T-helper 1 cell treated with Interleukin-12 subunit alpha and Interleukin-12 subunit beta and Interleukin-4 antibody, amounts not matched to agents 30 μg/mL and 1 μg/mL, for 36 hours (primary cell): ENCODE data around the gene SRCAP.
"Not testable (repeated sequence)": the region's sequence is repeated elsewhere in the genome, so short reads cannot be mapped to it uniquely, and the experiment has no call there.

ENCODE experiments used
- H3K27ac Mint-ChIP-seq: one replicate; pipeline ENCODE4 v1.8.0; 2021; ENCODE audit warnings: mild to moderate bottlenecking, mixed read lengths
- H3K27me3 Mint-ChIP-seq: one replicate; pipeline ENCODE4 v1.8.0; 2021; ENCODE audit warnings: low read depth, mixed read lengths
- H3K36me3 Mint-ChIP-seq: one replicate; pipeline ENCODE4 v1.8.0; 2021; ENCODE audit warnings: low read depth, mixed read lengths
- H3K4me1 Mint-ChIP-seq: one replicate; pipeline ENCODE4 v1.8.0; 2021; ENCODE audit warnings: low read depth, mixed read lengths
- H3K4me3 Mint-ChIP-seq: one replicate; pipeline ENCODE4 v1.8.0; 2021; ENCODE audit warnings: mild to moderate bottlenecking, moderate library complexity, mixed read lengths
- H3K9me3 Mint-ChIP-seq: one replicate; pipeline ENCODE4 v1.8.0; 2021; ENCODE audit warnings: mixed read lengths

The SRCAP gene

DNA sequence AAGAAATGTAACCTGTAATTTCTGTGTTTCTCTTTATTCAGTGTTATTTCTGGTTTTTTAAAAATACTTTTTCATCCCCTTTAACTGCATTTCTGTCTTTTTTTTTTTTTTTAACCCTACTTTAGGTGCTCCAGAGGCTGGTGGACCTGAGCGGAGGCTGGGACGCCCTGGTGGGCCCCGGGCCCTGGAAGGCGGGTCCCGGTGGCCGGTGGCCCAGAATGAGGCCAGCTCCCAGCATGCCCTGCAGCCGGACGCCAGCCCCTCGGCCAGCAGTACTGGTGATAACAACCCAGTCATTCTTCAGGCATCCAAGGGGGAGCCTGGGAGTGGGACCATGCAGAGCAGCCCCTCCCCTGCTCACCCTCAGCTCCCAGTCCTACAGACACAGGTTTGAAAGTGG, 1.5 kb downstream of the SRCAP start:
- Mint-ChIP-seq H3K27me3 (no peaks in the 10 kb centered on the region), H3K36me3 (peaks cover 29% of the 10 kb centered on the region), H3K4me1 (peaks cover 22% of the 10 kb centered on the region), H3K27ac (no peak overlapping the region), H3K4me3 (no peak overlapping the region), H3K9me3 (no peaks in the 10 kb centered on the region)

DNA sequence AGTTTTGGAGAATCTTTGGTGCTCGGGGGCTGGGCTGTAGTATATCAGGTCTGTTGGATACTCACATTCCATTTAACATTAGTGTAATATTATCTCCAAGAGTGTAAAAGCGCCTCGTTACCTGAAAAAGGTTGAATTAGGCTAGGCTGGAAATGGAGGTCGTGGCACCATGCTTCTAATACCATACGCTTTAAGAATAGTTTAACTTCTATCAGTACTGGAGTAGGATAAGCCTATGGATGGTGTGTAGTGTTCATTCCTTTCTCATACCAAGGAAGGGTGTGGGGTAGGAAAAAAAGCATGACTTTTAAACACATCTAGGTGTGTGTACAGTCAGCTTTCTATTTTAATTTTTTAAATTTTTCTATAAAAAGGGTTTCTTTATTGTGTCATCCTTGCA, 2.0 kb downstream of the SRCAP start:
- Mint-ChIP-seq H3K4me3 (peak overlapping the region; percentile 21), H3K36me3 (peaks cover 29% of the 10 kb centered on the region), H3K27me3 (no peaks in the 10 kb centered on the region), H3K9me3 (no peaks in the 10 kb centered on the region), H3K27ac (peak overlapping the region; percentile 41), H3K4me1 (peaks cover 20% of the 10 kb centered on the region)

DNA sequence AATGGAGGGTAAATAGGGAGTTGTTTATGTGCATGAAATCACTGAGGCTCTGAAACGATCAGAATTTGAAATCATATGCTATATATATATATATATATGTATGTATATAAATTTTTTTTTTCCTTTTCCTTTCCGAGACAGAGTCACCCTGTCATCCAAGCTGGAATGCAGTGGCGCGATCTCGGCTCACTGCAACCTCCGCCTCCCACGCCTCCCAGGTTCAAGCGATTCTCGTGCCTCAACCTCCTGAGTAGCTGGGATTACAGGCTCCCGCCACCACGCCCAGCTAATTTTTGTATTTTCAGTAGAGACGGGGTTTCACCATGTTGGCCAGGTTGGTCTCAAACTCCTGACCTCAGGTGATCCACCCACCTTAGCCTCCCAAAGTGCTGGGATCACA, 4.1 kb downstream of the SRCAP start:
- H3K27ac Mint-ChIP-seq, H3K9me3 Mint-ChIP-seq, H3K4me3 Mint-ChIP-seq, H3K27me3 Mint-ChIP-seq: not testable (repeated sequence)
- peaks cover 44% of the 10 kb centered on the region for H3K36me3 Mint-ChIP-seq
- H3K4me1 Mint-ChIP-seq, result peaks cover 11% of the 10 kb centered on the region

DNA sequence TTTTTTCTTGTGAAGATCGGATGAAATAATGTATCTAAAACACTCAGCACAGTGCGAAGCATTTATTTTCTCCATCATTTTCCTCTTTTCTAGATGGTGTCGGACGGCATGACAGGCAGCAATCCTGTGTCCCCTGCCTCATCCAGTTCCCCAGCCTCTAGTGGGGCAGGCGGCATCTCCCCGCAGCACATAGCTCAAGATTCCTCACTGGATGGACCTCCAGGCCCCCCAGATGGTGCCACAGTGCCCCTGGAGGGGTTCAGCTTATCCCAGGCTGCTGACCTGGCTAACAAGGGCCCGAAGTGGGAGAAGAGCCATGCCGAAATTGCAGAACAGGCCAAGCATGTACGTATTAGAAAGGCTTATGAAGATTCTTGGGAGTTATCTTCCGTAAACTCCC, 5.0 kb downstream of the SRCAP start:
- H3K9me3 Mint-ChIP-seq, result no peaks in the 10 kb centered on the region
- H3K27ac Mint-ChIP-seq, result no peak overlapping the region
- H3K4me3 Mint-ChIP-seq, result no peak overlapping the region
- peaks cover 43% of the 10 kb centered on the region for H3K36me3 Mint-ChIP-seq
- H3K27me3 Mint-ChIP-seq, result no peaks in the 10 kb centered on the region
- peaks cover 11% of the 10 kb centered on the region for H3K4me1 Mint-ChIP-seq

- H3K27ac Mint-ChIP-seq, result no peak overlapping the region
- no peaks in the 10 kb centered on the region for H3K9me3 Mint-ChIP-seq
- no peaks in the 10 kb centered on the region for H3K27me3 Mint-ChIP-seq
- H3K4me3 Mint-ChIP-seq, result no peak overlapping the region
- H3K4me1 Mint-ChIP-seq, result peaks cover 3% of the 10 kb centered on the region
- H3K36me3 Mint-ChIP-seq, result peaks cover 46% of the 10 kb centered on the region
Measured at GRCh38 chr16:30706046-30706445, 7.1 kb downstream of the SRCAP start.

DNA sequence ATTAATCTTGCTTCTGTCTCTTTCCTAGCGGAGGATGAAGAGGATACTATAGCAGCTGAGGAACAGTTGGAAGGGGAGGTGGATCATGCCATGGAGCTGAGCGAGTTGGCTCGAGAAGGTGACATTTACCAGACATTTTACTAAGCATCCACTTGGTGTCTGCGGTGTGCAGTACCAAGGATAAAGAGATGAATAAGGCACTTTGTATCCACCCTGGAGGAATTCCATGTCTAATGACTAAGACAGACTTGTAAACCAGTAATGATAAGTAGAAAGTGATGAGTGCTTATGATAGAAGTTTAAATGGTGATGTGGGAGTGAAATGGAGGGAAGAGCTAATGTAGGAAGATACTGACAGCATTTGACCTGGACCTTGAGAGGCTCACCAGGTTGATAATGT, 12.0 kb downstream of the SRCAP start:
- Mint-ChIP-seq H3K27me3 (no peaks in the 10 kb centered on the region), H3K4me3 (no peak overlapping the region), H3K36me3 (peaks cover 67% of the 10 kb centered on the region), H3K4me1 (peaks cover 14% of the 10 kb centered on the region), H3K9me3 (no peaks in the 10 kb centered on the region), H3K27ac (no peak overlapping the region)

- peaks cover 20% of the 10 kb centered on the region for H3K4me1 Mint-ChIP-seq
- no peaks in the 10 kb centered on the region for H3K9me3 Mint-ChIP-seq
- H3K4me3 Mint-ChIP-seq, result no peak overlapping the region
Measured at GRCh38 chr16:30711712-30712111, 12.7 kb downstream of the SRCAP start.

GRCh38 chr16:30715750-30716445, 16.9 kb downstream of the SRCAP start:
- H3K9me3 Mint-ChIP-seq, result no peaks in the 10 kb centered on the region
- H3K27me3 Mint-ChIP-seq, result no peaks in the 10 kb centered on the region
- H3K4me1 Mint-ChIP-seq, result peaks cover 23% of the 10 kb centered on the region
- H3K27ac Mint-ChIP-seq, result peak overlapping the region; percentile 96
- H3K36me3 Mint-ChIP-seq, result peaks cover 68% of the 10 kb centered on the region
- H3K4me3 Mint-ChIP-seq, result peak overlapping the region; percentile 81

More at GRCh38 chr16:30711712-30712111, 12.7 kb downstream of the SRCAP start:
- Mint-ChIP-seq H3K36me3 (peaks cover 73% of the 10 kb centered on the region), H3K27me3 (no peaks in the 10 kb centered on the region), H3K27ac (peak overlapping the region; percentile 47)

GRCh38 chr16:30720086-30720485, 21.1 kb downstream of the SRCAP start:
- Mint-ChIP-seq H3K27me3 (no peaks in the 10 kb centered on the region), H3K9me3 (no peaks in the 10 kb centered on the region), H3K4me3 (no peak overlapping the region), H3K4me1 (peaks cover 18% of the 10 kb centered on the region), H3K36me3 (peaks cover 73% of the 10 kb centered on the region), H3K27ac (no peak overlapping the region)

DNA sequence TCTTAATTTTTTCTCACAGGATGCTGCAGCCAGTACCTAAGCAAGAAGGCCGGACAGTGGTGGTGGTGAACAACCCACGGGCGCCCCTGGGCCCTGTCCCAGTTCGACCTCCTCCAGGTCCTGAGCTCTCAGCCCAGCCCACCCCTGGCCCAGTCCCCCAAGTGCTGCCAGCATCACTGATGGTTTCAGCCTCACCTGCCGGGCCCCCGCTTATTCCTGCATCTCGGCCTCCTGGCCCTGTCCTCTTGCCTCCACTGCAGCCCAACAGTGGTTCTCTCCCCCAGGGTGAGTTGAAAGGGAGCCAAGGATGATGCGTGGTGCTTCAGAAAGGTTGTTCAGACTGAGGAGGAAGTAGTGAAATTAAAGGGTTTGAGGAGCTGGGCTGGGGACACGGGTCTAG, 21.7 kb downstream of the SRCAP start:
- H3K27me3 Mint-ChIP-seq, result no peaks in the 10 kb centered on the region
- H3K9me3 Mint-ChIP-seq, result no peaks in the 10 kb centered on the region
- H3K36me3 Mint-ChIP-seq, result peaks cover 75% of the 10 kb centered on the region
- H3K4me1 Mint-ChIP-seq, result peaks cover 14% of the 10 kb centered on the region
- no peak overlapping the region for H3K4me3 Mint-ChIP-seq
- no peak overlapping the region for H3K27ac Mint-ChIP-seq

DNA sequence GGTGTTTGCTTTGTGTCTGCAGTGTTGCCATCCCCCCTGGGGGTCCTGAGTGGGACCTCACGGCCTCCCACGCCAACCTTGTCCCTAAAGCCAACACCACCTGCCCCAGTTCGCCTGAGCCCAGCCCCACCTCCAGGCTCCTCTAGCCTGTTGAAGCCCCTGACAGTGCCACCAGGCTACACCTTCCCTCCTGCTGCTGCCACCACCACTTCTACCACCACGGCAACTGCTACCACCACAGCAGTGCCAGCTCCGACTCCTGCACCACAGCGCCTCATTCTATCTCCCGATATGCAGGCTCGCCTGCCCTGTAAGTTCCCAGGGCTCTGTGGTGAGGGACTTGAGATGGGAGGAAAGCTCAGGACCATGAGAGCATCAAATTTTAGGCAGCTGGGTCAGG, 22.2 kb downstream of the SRCAP start:
- peaks cover 74% of the 10 kb centered on the region for H3K36me3 Mint-ChIP-seq
- peaks cover 10% of the 10 kb centered on the region for H3K4me1 Mint-ChIP-seq
- H3K27ac Mint-ChIP-seq, result no peak overlapping the region
- H3K9me3 Mint-ChIP-seq, result no peaks in the 10 kb centered on the region
- no peak overlapping the region for H3K4me3 Mint-ChIP-seq
- H3K27me3 Mint-ChIP-seq, result no peaks in the 10 kb centered on the region

GRCh38 chr16:30721606-30722005, 22.6 kb downstream of the SRCAP start:
- Mint-ChIP-seq H3K9me3 (no peaks in the 10 kb centered on the region), H3K27me3 (no peaks in the 10 kb centered on the region), H3K4me3 (no peak overlapping the region), H3K27ac (no peak overlapping the region), H3K36me3 (peaks cover 70% of the 10 kb centered on the region), H3K4me1 (peaks cover 6% of the 10 kb centered on the region)

DNA sequence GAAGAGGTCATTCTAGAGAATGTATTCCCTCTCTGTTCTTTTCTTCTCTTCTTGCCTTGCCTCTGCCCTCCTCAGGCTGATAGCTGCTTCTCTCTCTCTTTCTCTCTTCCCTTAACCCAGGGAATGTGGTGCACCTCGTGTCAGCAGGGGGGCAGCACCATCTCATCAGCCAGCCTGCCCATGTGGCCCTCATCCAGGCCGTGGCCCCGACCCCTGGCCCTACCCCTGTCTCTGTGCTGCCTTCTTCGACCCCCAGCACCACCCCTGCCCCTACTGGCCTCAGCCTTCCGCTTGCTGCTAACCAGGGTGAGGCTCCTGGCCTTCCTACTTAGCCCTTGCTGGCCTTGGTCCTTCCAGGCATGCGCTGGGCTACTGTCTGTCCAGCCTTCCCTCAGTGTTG, 23.5 kb downstream of the SRCAP start:
- H3K4me3 Mint-ChIP-seq, result no peak overlapping the region
- H3K4me1 Mint-ChIP-seq, result peaks cover 3% of the 10 kb centered on the region

GRCh38 chr16:30722916-30723315, 23.9 kb downstream of the SRCAP start:
- Mint-ChIP-seq H3K36me3 (peaks cover 65% of the 10 kb centered on the region), H3K4me1 (peaks cover 4% of the 10 kb centered on the region), H3K4me3 (no peak overlapping the region), H3K27me3 (no peaks in the 10 kb centered on the region), H3K9me3 (no peaks in the 10 kb centered on the region), H3K27ac (no peak overlapping the region)

More for the DNA sequence above, 23.5 kb downstream of the SRCAP start:
- H3K27me3 Mint-ChIP-seq, result no peaks in the 10 kb centered on the region
- H3K9me3 Mint-ChIP-seq, result no peaks in the 10 kb centered on the region
- no peak overlapping the region for H3K27ac Mint-ChIP-seq
- H3K36me3 Mint-ChIP-seq, result peaks cover 66% of the 10 kb centered on the region

DNA sequence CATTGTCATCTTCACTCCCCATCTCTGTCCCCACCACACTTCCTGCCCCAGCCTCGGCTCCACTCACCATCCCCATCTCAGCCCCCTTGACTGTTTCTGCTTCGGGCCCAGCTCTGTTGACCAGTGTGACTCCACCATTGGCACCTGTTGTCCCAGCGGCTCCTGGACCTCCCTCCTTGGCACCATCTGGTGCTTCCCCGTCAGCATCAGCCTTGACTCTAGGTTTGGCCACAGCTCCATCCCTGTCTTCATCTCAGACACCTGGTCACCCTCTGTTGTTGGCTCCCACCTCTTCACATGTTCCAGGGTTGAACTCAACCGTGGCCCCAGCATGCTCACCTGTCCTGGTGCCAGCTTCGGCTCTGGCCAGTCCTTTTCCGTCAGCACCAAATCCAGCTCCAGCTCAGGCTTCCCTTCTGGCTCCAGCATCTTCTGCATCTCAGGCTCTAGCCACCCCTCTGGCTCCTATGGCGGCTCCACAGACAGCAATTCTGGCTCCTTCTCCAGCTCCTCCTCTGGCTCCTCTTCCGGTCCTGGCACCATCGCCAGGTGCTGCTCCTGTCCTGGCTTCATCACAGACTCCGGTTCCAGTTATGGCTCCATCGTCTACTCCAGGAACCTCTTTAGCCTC, 24.9 kb downstream of the SRCAP start:
- H3K27ac Mint-ChIP-seq, result peak overlapping the region; percentile 8
- no peaks in the 10 kb centered on the region for H3K27me3 Mint-ChIP-seq
- H3K36me3 Mint-ChIP-seq, result peaks cover 68% of the 10 kb centered on the region
- peaks cover 6% of the 10 kb centered on the region for H3K4me1 Mint-ChIP-seq
- no peaks in the 10 kb centered on the region for H3K9me3 Mint-ChIP-seq
- H3K4me3 Mint-ChIP-seq, result no peak overlapping the region
